Limb (tissue), 2 donors: Measurements from ENCODE around the gene PRR36.
A peak's percentile ranks its signal among the peaks of the same experiment; 100 is the strongest.

Experiments
- DNase-seq, 2 donors: peaks; one replicate each; pipeline ENCODE4 v3.0.0-alpha.2; 2016; ENCODE audit errors: extremely low spot score in 2 of 2

PRR36 gene

DNA sequence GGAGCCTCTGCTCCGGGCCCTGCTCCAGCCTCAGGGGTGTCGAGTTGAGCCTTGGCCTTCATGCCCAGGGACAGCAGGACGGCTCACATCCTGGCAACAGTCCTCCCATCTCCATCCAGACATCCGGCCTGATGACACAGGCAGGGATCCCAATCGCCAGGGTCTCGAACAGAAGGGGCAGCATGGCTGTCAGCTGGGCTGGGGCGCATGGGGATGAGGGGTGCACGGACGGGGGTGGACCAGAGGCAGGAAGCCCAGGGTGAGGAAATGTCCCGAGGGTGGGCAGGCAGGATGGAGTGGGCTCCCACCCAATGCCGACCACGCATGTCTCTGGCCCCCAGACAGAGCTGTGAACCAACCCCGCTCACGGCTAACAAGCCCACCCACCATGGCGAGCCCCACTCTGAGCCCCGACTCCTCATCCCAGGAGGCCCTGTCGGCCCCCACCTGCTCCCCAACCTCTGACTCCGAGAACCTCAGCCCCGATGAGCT, 28.0 kb downstream of the PRR36 start:
- no peak for DNase-seq

- no peak for DNase-seq
Measured at GRCh38 chr19:7845390-7846154, 28.6 kb downstream of the PRR36 start.

DNA sequence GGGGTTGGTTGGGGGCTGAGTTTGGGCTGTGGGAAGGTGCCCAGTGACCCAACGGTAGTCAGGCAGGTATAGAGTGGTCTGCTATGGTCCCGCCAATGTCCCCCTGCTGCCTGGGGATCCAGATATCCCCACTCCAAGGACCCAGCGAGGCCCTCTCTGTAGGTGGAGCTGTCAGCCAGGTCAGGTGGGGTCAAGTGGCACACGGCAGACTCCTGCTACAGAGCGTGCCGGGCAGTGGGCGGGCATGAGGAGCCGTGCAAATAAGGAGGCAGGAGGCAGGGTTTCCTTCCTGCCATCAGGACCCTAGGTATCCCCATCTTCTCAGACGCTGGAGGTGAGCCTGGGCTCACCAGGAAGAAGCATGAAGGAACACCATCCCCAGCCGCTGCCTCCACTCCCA, 29.2 kb downstream of the PRR36 start:
- DNase-seq, result no peak

DNA sequence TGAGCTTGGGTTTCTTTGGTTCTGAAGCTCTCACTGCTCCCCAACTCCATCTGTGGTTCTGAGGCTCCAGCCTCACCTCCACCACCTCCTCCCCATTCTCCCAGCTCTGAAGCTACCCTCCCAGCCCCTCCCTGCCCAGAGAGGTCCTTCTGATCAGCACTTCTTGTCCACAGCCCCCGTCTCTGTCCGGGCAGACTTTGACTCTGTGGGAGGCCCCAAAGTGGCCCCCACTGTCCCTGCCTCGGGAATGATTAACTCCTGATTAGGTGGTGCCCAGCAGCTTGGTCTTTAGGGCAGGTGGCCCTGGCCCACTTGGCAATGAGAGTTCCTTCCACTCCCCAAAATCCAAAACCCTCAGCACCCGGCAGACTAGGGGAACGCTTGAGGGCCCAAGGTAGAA, 29.8 kb downstream of the PRR36 start:
- no peak for DNase-seq

- DNase-seq, result no peak
Measured at GRCh38 chr19:7843521-7843920, 30.7 kb downstream of the PRR36 start.

DNA sequence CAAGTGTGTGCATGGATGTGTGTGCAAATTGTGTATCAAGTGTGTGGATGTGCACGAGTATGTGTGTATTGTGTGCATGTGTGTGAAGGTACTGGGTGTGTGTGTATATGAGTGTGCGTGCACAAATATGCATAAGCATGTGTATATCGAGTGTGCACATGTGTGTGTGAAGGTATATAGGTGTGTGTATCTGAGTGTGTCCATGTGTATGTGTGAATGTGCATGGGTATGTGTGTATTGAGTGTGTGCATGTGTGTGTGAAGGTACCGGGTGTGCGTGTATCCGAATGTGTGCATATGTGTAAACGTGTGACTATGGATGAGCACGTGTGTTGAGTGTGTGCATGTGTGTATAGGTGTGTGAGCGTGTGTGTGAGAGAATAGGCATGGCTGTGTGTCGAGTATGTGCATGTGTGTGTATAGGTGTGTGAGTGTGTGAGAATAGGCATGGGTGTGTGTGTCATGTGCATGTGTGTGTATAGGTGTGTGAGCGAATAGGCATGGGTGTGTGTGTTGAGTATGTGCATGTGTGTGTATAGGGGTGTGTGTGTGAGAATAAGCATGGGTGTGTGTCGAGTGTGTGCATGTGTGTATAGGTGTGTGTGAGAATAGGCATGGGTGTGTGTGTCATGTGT, 31.4 kb downstream of the PRR36 start:
- no peak for DNase-seq

DNA sequence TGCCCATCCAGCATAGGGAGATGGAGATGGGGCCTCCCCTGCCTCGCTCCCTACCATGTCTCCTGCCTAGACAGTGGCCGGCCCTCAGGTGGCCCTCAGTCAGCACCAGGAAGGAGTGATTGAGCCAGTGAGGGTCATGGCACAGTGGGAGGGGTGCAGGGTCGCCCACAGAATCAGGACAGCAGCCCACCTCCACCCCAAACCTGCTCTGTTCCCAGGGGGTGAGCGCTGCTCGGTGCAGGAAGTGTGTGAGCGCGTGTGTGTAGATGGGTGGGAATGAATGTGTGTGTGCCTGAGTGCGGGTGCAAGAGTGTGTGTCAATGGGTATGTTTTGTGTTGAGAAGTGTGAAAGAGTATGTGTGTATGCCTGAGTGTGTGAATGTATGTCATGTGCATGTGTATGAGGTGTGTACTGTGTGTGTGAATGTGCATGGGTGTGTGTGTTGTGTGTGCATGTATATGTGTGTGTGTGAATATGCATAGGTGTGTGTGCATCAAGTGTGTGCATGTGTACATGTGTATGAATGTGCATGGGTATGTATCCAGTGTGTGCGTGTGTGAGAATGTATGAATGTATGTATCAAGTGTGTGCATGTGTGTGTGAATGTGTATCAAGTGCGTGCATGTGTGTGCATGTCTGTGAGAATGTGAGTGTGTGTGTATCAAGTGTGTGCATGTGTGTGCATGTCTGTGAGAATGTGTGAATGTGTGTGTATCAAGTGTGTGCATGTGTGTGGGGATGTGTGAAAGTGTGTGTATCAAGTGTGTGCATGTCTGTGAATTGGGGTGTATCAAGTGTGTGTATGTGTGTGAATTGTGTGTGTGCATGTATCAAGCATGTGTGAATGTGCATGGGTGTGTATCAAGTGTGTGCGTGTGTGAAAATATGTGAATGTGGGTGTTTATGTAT, 32.2 kb downstream of the PRR36 start:
- no peak for DNase-seq

DNA sequence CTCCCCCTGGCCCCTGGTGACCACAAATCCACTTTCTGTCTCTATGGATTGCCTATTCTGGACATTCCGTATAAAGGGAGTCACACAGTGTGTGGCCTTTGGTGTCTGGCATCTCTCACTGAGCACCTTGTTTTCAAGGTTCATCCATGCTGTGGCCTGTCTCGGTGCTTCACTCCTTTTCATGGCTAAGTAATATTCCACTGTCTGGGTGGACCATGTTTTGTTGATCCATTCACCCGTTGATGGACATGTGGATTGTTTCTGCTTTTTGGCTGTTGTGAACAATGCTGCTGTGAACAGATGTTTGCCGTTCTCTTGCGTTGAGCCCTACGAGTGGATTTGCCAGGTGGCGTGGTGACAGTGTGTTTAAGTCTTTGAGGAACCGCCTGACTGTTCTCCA, 33.6 kb downstream of the PRR36 start:
- no peak for DNase-seq

- DNase-seq, result no peak
Measured at GRCh38 chr19:7839476-7839875, 34.7 kb downstream of the PRR36 start.

GRCh38 chr19:7833225-7834099, 40.7 kb downstream of the PRR36 start:
- DNase-seq, result no peak

GRCh38 chr19:7832781-7833180, 41.4 kb downstream of the PRR36 start:
- DNase-seq, result no peak

- no peak for DNase-seq
Measured at GRCh38 chr19:7832009-7832408, 42.2 kb downstream of the PRR36 start.

GRCh38 chr19:7831452-7831851, 42.7 kb downstream of the PRR36 start:
- no peak for DNase-seq

DNA sequence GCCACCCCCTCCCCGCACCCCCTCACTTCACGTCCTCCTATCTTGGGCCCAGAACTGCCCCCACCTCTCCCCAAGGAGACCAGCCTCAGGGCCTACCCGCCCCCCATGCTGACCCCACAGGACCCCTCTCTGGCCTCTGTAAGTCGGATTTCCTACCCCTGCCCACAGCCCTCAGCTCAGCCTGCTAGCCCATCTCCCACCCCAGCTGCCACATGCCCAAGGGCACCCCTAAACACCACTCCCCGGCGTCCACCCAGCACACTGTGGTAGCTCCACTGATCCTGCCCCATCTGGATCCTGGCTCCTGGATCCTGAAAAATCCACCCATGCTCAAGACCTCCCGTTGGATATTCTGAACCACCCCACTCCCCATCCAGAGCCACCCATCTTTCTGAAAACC, 43.4 kb downstream of the PRR36 start:
- peak in 1 of 2 donors; percentile 40 for DNase-seq

DNA sequence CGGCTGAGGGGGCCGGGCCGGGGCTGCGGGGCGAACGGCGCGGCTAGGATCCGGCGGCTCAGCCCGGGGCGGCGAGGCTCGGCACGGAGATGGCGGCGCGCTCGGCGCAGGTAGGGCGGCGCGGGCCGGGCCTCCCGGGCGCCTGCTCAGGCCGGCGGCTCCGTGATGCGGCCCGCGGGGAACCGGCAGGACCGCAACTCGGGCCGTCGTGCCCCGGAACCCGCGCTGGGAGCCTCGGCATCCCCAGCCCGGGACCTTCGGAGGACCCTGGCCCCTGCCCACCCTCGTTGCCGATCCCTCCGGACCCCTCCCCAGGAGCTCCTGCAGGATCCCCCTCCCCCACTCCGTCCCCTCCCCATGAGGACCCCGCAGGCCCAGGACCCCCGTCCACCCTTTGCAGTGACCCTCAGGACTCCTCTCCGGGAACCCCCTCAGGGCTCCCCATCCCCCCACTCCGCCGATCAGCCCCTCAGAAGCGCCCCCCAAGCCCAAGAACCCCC, 43.9 kb downstream of the PRR36 start:
- DNase-seq, result no peak

DNA sequence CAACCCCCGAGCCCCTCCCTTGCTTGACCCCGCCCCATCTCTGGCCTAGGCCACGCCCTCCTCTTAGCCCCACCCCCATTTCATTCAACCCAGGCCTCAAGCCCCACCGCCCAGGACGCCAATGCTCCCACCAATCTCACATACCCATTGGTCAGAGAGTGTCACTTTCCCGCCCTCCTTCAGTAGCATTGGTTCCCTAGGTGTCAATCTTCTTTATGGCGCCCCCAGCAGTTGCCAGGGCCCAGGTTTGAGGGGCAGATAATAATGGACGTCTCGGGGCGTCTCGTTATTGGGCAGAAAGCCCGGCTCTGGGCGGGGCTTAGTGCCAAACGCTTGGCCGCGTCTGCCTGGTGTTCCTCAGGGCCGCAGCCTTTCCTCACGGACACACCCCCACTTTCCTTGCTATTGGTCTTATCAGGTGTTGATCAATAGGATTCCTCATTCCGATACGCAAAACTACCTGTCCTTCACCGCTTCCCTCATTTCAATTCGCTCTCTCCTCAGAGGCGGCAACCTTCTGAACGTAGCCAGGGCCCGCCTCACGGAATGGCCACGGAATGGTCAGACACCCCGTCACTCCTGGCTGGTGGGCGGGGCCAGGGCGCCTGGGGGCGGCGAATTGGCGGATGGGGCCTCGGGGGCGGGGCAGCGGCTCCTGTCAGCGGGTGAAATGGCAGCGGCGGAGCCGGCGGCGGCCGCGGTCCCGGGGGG, 44.5 kb downstream of the PRR36 start, which contains the start of gene EVI5L:
TSS of gene EVI5L (plus strand) at position 658 of the 711 bp plus-strand sequence. CDS start 16,325 bp downstream, outside the sequence.
- DNase-seq, result peak; percentile 100

GRCh38 chr19:7829166-7829520, 45.0 kb downstream of the PRR36 start:
- DNase-seq, result no peak

DNA sequence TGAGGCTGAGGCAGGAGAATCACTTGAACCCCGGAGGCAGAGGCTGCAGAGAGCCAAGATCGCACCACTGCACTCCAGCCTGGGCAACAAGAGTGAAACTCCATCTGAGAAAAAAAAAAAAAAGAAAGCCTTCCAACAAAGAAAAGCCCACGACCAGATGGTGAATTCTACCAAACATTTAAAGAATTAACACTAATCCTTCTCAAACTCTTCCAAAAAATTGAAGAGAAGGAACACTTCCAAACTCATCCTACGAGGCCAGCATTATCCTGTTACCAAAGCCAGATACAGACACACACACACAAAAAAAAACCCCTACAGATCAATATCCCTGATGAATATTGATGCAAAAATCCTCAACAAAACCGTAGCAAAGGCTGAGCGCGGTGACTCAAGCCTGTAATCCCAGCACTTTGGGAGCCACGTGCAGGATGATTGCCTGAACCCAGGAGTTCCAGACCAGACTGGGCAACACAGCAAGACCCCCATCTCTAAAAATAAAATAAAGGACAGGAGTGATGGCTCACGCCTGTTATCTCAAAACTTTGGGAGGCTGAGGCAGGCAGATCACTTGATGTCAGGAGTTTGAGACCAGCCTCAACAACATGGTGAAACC, 50.4 kb downstream of the PRR36 start:
- DNase-seq, result no peak

- DNase-seq, result no peak
Measured at GRCh38 chr19:7822910-7823515, 51.2 kb downstream of the PRR36 start.
